GM12873 (cell line): ENCODE results near the gene TMC5.

Experiments
- CTCF ChIP-seq: IDR thresholded peaks from 2 replicates; pipeline ENCODE4 v1.5.1; 2012; ENCODE audit warnings: low read depth, mild to moderate bottlenecking, moderate library complexity, low read length, control low read depth; ENCODE audit not compliant: insufficient read depth; ENCODE audit errors: missing control alignments

TMC5 gene

GRCh38 chr16:19513377-19514053 lies 95.8 kb downstream of the TMC5 start:
- no peak for TF ChIP-seq CTCF

GRCh38 chr16:19515757-19516156 lies 98.1 kb downstream of the TMC5 start:
- no peak for TF ChIP-seq CTCF

GRCh38 chr16:19517424-19518089 lies 99.9 kb downstream of the TMC5 start:
- no peak for TF ChIP-seq CTCF

GRCh38 chr16:19518388-19518787 lies 100.7 kb downstream of the TMC5 start:
- TF ChIP-seq CTCF = no peak

GRCh38 chr16:19520861-19521331 lies 103.2 kb downstream of the TMC5 start:
- no peak for TF ChIP-seq CTCF

GRCh38 chr16:19521471-19522396 lies 104.1 kb downstream of the TMC5 start, which contains the start of gene GDE1:
TSS of gene GDE1 (minus strand) at chr16:19522098. CDS start at chr16:19521964, 134 bp downstream.
- TF ChIP-seq CTCF = peak; percentile 38

GRCh38 chr16:19522397-19522732 lies 104.7 kb downstream of the TMC5 start:
- no peak for TF ChIP-seq CTCF
